Vagina (tissue), 2 donors: Measurements from ENCODE around the gene FBXO36. TPM values are rescaled to one million over a fixed set of nuclear protein-coding genes. Genes with fewer than 3 reads are reported as not detected.

Experiments used
- DNase-seq, 2 donors: peaks; one replicate each; pipeline ENCODE4 v3.0.0-alpha.2; 2017; ENCODE audit errors: extremely low spot score in 2 of 2
- H3K27ac ChIP-seq: fragments of 200-600 bp; sonication (generic); one replicate; pipeline ENCODE4 v1.5.1; 2019
- H3K27me3 ChIP-seq: fragments of 200-600 bp; sonication (generic); one replicate; pipeline ENCODE4 v1.5.1; 2019
- H3K36me3 ChIP-seq, 2 donors: fragments of 200-600 bp; sonication (generic); one replicate each; pipeline ENCODE4 v1.5.1; 2017 to 2019
- H3K4me1 ChIP-seq: fragments of 200-600 bp; sonication (generic); one replicate; pipeline ENCODE4 v1.5.1; 2019
- H3K4me3 ChIP-seq, 2 donors: fragments of 200-600 bp; sonication (generic); 1 replicate in 1 of 2; 2 replicates in 1 of 2; pipeline ENCODE4 v1.5.1; 2016 to 2019
- H3K9me3 ChIP-seq: fragments of 200-600 bp; sonication (generic); one replicate; pipeline ENCODE4 v1.5.1; 2019
- POLR2A ChIP-seq, 2 donors: fragments of 450-650 bp; IDR thresholded peaks; one replicate each; pipeline ENCODE4 v1.6.1; 2017; ENCODE audit warnings: antibody characterized with exemption in 2 of 2, mild to moderate bottlenecking in 2 of 2, moderate library complexity in 2 of 2
- POLR2AphosphoS5 ChIP-seq, 2 donors: sonication (generic); formaldehyde crosslinking; IDR thresholded peaks; one replicate each; pipeline ENCODE4 v1.9.0; 2017; ENCODE audit warnings: antibody characterized with exemption in 2 of 2, mild to moderate bottlenecking in 2 of 2, low read depth in 1 of 2; ENCODE audit not compliant: insufficient read depth in 1 of 2
- intact Hi-C: fragments of 100-400 bp; cut with DNase I; formaldehyde crosslinking; loops from one replicate; pipeline ENCODE4 v1.15.1; 2023
- total RNA-seq: library from RNA; depleted of rRNA; stranded (reverse); fragments of >200 nt; gene quantifications from one replicate; pipeline ENCODE4 v1.2.3, GENCODE V29; 2016
- TF ChIP-seq, protein P1 (sequence below), 3 experiments: fragments of 450-650 bp in 2 of 3; fragments of 200-600 bp in 1 of 3; sonication (generic) in 1 of 3; IDR thresholded peaks; one replicate each; pipeline ENCODE4 v1.5.1; 2017 to 2019; ENCODE audit warnings: antibody characterized with exemption in 3 of 3, mild to moderate bottlenecking in 2 of 3, moderate library complexity in 2 of 3

Gene FBXO36
- total RNA-seq, 1 donor from 2014 or later, result 1.7 TPM

DNA sequence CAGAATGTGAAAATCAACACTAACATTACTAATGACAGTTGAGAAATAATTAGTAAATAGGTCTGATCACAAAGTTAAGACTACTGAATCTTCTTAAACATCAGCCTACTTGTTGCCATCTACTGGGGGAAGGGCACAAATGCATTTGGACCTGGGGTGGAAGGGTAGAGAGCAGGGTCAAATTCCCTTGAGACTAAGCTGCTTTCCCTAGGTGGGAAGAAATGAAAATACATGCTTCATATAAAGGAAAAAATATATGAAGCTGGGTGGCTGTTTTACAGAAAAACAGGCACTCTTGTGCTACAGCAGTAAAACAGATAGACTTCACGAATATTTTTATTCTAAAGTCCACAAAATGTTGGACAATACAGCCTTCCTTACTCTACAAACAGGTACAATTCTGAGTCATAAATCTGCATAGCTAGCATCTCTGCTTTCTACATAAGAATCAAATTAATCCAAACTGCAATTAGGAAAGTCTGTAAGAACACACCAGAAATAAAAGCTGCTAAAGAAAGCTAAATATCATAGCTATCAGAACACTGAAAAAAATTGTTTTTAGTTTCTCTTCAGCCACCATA, 11.4 kb upstream of the FBXO36 start:
- Histone ChIP-seq H3K4me3 (no peak overlapping the region), H3K27ac (no peak overlapping the region), H3K9me3 (no peaks in the 10 kb centered on the region), H3K36me3 (peaks cover 0 to 9% of the 10 kb centered on the region in 2 donors), H3K27me3 (no peaks in the 10 kb centered on the region), H3K4me1 (peaks cover 50% of the 10 kb centered on the region)
- DNase-seq, result no peak
- intact Hi-C loops, result no loop called here
- TF ChIP-seq, protein P1, sequence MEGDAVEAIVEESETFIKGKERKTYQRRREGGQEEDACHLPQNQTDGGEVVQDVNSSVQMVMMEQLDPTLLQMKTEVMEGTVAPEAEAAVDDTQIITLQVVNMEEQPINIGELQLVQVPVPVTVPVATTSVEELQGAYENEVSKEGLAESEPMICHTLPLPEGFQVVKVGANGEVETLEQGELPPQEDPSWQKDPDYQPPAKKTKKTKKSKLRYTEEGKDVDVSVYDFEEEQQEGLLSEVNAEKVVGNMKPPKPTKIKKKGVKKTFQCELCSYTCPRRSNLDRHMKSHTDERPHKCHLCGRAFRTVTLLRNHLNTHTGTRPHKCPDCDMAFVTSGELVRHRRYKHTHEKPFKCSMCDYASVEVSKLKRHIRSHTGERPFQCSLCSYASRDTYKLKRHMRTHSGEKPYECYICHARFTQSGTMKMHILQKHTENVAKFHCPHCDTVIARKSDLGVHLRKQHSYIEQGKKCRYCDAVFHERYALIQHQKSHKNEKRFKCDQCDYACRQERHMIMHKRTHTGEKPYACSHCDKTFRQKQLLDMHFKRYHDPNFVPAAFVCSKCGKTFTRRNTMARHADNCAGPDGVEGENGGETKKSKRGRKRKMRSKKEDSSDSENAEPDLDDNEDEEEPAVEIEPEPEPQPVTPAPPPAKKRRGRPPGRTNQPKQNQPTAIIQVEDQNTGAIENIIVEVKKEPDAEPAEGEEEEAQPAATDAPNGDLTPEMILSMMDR (IDR thresholded peaks at IDR 0.05), result no peak
- TF ChIP-seq POLR2A (IDR thresholded peaks at IDR 0.05) (no peak), POLR2AphosphoS5 (IDR thresholded peaks at IDR 0.05; ENCODE audit: insufficient read depth in 1 of 2, low read depth in 1 of 2) (no peak)

DNA sequence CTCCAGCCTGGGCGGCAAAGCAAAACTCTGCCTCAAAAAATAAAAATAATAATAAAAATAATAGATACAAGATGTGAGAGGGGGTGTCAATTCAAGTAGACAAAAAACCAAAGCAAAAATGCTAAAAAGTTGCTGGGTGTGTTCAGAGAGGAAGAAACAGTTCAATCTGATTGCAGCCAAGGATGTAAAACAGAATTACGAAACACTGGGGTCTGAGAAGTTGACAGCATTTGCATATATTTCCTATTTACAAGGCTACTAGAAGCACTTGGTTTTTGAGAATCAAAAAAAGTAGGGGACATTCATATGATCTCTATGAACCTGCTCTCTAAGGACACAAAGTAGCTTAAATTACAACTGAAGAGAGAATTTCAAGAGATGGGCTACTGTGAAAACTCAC, 8.1 kb upstream of the FBXO36 start:
- H3K36me3 ChIP-seq, result no peaks in the 10 kb centered on the region
- no peak for DNase-seq
- peaks cover 64% of the 10 kb centered on the region for H3K4me1 ChIP-seq
- intact Hi-C loops, result no loop called here
- no peaks in the 10 kb centered on the region for H3K9me3 ChIP-seq
- H3K4me3 ChIP-seq, result no peak overlapping the region
- no peaks in the 10 kb centered on the region for H3K27me3 ChIP-seq
- H3K27ac ChIP-seq, result no peak overlapping the region
- TF ChIP-seq POLR2AphosphoS5 (IDR thresholded peaks at IDR 0.05; ENCODE audit: insufficient read depth in 1 of 2, low read depth in 1 of 2) (no peak), POLR2A (IDR thresholded peaks at IDR 0.05) (no peak)
- TF ChIP-seq, protein P1 (IDR thresholded peaks at IDR 0.05), result no peak

DNA sequence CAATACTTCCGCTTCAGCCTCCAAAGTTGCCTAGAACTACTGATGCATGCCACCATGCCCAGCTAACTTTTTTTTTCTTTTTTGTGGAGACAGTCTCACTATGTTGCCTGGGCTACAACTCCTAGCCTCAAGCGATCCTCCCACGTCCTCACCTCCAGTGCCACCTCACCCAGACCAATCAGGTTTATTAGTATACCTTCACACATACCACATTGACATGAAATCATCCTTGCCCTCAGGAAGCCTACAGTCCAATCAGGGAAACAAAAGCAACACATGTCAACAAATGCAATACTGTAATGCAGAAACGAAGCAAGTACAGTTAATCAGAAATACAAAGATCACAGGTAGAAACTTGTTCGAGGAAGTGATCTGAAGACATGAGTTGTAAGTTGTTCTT, 4.5 kb upstream of the FBXO36 start:
- H3K4me3 ChIP-seq, result no peak overlapping the region
- no peaks in the 10 kb centered on the region for H3K27me3 ChIP-seq
- intact Hi-C loops, result loop anchor here (2.0 kb wide), 1 partner anchor 115 kb away; no protein-coding TSS in a partner anchor
- H3K9me3 ChIP-seq, result no peaks in the 10 kb centered on the region
- H3K36me3 ChIP-seq, result no peaks in the 10 kb centered on the region
- no peak overlapping the region for H3K27ac ChIP-seq
- TF ChIP-seq POLR2AphosphoS5 (IDR thresholded peaks at IDR 0.05; ENCODE audit: insufficient read depth in 1 of 2, low read depth in 1 of 2), result no peak
- TF ChIP-seq, protein P1 (IDR thresholded peaks at IDR 0.05), result no peak
- no peak for TF ChIP-seq POLR2A (IDR thresholded peaks at IDR 0.05)
- H3K4me1 ChIP-seq, result peaks cover 52% of the 10 kb centered on the region
- DNase-seq, result no peak

DNA sequence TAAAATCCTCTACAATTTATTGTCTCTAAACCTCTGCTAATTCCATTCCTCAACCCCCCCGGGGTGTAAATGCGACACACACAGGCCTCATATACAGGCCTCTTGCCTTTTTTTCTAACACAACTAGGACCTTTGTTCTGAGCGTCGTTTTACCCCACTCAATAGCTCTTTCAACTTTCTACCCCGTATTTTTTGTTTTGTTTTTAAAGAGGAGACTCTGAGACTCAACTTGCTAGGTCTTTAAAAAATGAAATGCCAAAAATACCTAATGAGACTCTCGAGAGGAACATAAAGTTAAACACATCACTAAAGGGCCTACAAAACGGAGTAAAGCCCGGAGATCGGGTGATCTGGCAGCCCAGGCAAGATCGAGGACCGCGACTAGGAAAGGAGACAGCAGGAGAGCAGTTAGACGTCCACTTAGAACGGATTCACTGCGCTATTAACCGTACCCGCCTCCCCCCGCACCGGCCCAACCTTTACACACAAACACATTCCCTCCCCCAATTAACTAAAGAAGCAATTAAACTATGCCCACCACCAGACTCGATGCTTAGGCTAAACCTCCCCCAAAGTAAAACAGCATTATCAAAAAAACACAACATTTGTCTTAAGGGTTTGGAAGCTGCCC, 2.2 kb upstream of the FBXO36 start:
- peaks cover 39% of the 10 kb centered on the region for H3K4me1 ChIP-seq
- no peaks in the 10 kb centered on the region for H3K27me3 ChIP-seq
- TF ChIP-seq, protein P1 (IDR thresholded peaks at IDR 0.05), result no peak
- TF ChIP-seq POLR2A (IDR thresholded peaks at IDR 0.05) (no peak), POLR2AphosphoS5 (IDR thresholded peaks at IDR 0.05; ENCODE audit: insufficient read depth in 1 of 2, low read depth in 1 of 2) (no peak)
- H3K27ac ChIP-seq, result peak overlapping the region; percentile 97
- no peaks in the 10 kb centered on the region for H3K9me3 ChIP-seq
- no peaks in the 10 kb centered on the region for H3K36me3 ChIP-seq
- intact Hi-C loops, result no loop called here
- peak overlapping the region; percentile 83 for H3K4me3 ChIP-seq
- no peak for DNase-seq
